A549 treated with DMSO at 1 μM for 4 hours (cell line): Measurements from ENCODE around the gene SPATA9. TPM values are rescaled to one million over a fixed set of nuclear protein-coding genes. Genes with fewer than 3 reads are reported as not detected.

ENCODE experiments used
- total RNA-seq: library from RNA; stranded (reverse); fragments of 200-300 nt; extraction: Qiagen RNA extraction; gene quantifications from 5 replicates; pipeline ENCODE4 v1.2.3, GENCODE V29; 2022; ENCODE audit warnings: low read depth

SPATA9 gene, protein sequence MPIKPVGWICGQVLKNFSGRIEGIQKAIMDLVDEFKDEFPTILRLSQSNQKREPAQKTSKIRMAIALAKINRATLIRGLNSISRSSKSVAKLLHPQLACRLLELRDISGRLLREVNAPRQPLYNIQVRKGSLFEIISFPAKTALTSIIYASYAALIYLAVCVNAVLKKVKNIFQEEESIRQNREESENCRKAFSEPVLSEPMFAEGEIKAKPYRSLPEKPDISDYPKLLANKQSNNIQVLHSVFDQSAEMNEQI
- 0.13 TPM in 1 of 5 replicates, not detected in the others for total RNA-seq

GRCh38 chr5:95682891-95683290 is at the start of gene SPATA9:
SPATA9 (minus strand) TSS chr5:95682991; CDS start chr5:95682854, 137 bp downstream.

DNA sequence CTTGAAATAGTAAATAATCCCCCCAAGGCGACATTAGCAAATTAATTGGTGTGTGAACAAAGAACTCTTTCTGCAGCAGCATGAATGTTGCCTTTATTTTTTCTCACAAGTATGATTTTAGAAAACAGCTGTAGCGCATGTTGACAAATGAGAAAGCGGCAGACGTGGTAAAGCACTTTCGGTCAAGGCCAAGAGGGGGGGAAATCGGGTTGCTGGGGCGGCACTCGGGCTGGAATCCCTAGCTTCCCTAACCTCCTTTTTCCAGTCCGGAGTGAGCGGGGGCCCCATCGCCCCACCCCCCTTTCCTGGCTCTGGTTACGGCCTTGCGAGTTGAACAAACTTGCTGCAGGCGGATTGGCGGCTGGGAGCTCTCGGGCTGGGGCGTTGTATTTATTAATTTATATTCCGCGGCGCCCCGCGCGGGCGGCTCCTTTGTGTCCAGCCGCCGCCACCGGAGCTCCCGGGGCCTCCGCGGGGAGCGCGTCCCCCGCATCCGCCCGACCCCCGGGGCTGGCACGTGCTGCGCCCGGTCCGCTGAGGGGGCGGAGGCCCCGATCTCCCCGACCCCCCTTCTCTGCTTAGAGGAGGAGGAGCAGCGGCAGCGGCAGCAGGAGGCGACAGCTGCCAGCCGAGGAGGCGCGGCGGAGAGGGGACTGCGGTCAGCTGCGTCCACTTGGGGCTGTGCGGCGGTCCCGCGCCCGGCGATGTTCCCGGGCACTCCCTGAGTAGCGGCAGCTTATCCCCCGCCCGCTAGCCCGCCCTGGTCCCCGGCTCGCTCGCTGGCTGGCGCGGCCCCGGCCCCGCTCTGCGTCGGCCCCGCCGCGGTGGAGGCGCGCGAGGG is 48.2 kb upstream of the SPATA9 start, which contains the start of gene RHOBTB3:
Gene RHOBTB3 (plus strand): TSS at position 607 of the 841 bp plus-strand sequence. CDS start 347 bp downstream, outside the sequence.

GRCh38 chr5:95646569-95647431 is 36.0 kb downstream of the SPATA9 start, which contains the start of gene RFESD:
RFESD (plus strand) TSS chr5:95646777; CDS start chr5:95652272, 5,495 bp downstream.

DNA sequence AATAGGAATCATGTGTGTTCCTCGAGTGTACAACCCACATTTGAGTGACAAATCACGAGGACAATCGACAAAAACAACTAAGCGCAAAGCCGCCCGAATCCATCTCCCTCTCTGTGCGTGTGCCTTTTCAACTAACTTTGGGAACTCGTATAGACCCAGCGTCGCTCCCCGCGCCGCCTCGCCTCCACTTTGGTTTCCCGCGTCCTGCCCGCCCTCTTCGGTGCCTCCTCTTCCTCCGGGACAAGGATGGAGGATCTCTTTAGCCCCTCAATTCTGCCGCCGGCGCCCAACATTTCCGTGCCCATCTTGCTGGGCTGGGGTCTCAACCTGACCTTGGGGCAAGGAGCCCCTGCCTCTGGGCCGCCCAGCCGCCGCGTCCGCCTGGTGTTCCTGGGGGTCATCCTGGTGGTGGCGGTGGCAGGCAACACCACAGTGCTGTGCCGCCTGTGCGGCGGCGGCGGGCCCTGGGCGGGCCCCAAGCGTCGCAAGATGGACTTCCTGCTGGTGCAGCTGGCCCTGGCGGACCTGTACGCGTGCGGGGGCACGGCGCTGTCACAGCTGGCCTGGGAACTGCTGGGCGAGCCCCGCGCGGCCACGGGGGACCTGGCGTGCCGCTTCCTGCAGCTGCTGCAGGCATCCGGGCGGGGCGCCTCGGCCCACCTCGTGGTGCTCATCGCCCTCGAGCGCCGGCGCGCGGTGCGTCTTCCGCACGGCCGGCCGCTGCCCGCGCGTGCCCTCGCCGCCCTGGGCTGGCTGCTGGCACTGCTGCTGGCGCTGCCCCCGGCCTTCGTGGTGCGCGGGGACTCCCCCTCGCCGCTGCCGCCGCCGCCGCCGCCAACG is 62.5 kb downstream of the SPATA9 start, which contains the start of gene GPR150:
Gene GPR150 (plus strand): TSS at position 58 of the 840 bp plus-strand sequence. CDS start 189 bp downstream, at position 247.

Other genes starting within 250 kb of the SPATA9 start
- gene SKIC3, start 128.0 kb downstream of the SPATA9 start, total RNA-seq, result 20.5 to 26.3 TPM (median 24.2 TPM) in 5 replicates
- gene ARSK, start 127.9 kb downstream of the SPATA9 start, total RNA-seq, result 6.3 to 9.6 TPM (median 7.5 TPM) in 5 replicates
- 0.08 to 0.14 TPM (median 0.14 TPM) in 4 of 5 replicates, not detected in the other for gene GPR150, start 62.9 kb downstream of the SPATA9 start, total RNA-seq
- gene RFESD, start 36.2 kb downstream of the SPATA9 start, total RNA-seq, result 2.6 to 3.5 TPM (median 3.2 TPM) in 5 replicates
- 7.3 to 9.3 TPM (median 8.0 TPM) in 5 replicates for gene RHOBTB3, start 48.3 kb upstream of the SPATA9 start, total RNA-seq
- gene GLRX, start 139.7 kb upstream of the SPATA9 start, total RNA-seq, result 43.9 to 74.3 TPM (median 52.1 TPM) in 5 replicates